ENCODE results near the gene OS9.

DNA sequence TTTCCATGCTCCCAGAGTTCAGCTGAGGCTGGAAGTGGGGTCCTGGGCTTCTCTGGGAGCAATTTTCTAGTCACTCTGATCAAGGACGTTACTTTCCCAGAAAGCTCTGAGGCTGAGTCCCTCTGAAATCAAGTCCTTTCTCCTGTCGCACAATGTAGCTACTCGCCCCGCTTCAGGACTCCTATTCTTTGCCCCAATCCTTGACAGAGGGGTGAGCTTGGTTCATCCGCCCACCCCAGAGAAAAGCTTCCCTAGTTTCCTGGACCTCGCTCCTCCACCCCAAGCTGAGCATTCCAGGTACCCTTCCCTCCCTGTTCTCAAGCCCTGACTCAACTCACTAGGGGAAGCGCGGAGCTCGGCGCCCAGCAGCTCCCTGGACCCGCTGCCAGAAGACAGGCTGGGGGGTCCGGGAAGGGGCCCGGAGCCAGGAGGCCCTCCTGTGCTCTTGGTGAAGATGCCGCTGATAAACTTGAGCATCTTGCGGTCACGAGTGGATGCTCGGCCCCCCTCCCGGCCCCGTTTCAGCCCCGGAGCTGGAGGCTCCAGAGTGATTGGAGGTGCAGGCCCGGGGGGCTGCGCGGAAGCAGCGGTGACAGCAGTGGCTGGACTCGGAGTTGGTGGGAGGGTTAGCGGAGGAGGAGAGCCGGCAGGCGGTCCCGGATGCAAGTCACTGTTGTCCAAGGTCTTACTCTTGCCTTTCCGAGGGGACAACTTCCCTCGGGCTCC lies 43.0 kb downstream of the OS9 start:
- no peak for TF ChIP-seq CTCF (IDR thresholded peaks at IDR 0.05)
- TF ChIP-seq POLR2AphosphoS5 (IDR thresholded peaks at IDR 0.05; ENCODE audit: low read depth, low read length), result no peak
- TF ChIP-seq SIN3A (IDR thresholded peaks at IDR 0.05; ENCODE audit: borderline replicate concordance, insufficient read depth, low read depth, low read length), result no peak
- TF ChIP-seq, protein P1, sequence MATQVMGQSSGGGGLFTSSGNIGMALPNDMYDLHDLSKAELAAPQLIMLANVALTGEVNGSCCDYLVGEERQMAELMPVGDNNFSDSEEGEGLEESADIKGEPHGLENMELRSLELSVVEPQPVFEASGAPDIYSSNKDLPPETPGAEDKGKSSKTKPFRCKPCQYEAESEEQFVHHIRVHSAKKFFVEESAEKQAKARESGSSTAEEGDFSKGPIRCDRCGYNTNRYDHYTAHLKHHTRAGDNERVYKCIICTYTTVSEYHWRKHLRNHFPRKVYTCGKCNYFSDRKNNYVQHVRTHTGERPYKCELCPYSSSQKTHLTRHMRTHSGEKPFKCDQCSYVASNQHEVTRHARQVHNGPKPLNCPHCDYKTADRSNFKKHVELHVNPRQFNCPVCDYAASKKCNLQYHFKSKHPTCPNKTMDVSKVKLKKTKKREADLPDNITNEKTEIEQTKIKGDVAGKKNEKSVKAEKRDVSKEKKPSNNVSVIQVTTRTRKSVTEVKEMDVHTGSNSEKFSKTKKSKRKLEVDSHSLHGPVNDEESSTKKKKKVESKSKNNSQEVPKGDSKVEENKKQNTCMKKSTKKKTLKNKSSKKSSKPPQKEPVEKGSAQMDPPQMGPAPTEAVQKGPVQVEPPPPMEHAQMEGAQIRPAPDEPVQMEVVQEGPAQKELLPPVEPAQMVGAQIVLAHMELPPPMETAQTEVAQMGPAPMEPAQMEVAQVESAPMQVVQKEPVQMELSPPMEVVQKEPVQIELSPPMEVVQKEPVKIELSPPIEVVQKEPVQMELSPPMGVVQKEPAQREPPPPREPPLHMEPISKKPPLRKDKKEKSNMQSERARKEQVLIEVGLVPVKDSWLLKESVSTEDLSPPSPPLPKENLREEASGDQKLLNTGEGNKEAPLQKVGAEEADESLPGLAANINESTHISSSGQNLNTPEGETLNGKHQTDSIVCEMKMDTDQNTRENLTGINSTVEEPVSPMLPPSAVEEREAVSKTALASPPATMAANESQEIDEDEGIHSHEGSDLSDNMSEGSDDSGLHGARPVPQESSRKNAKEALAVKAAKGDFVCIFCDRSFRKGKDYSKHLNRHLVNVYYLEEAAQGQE (IDR thresholded peaks at IDR 0.05; ENCODE audit: insufficient read depth in 1 of 2, low read depth in 2 of 2, low read length in 1 of 2), result no peak
